PC-3 (cell line): Measurements from ENCODE around the gene FAM219B.

Source experiments
- EZH2 ChIP-seq: fragments of 300-600 bp; sonication (generic); IDR thresholded peaks from one replicate; pipeline ENCODE4 v1.6.1; 2017; ENCODE audit warnings: antibody characterized with exemption, mild to moderate bottlenecking, low read length; ENCODE audit not compliant: unreplicated experiment
- TF ChIP-seq, protein P1 (sequence below): fragments of 300-600 bp; sonication (generic); conservative IDR thresholded peaks from 2 replicates; pipeline ENCODE4 v1.5.1; 2017; ENCODE audit warnings: antibody characterized with exemption, low read depth, mild to moderate bottlenecking, low read length

DNA sequence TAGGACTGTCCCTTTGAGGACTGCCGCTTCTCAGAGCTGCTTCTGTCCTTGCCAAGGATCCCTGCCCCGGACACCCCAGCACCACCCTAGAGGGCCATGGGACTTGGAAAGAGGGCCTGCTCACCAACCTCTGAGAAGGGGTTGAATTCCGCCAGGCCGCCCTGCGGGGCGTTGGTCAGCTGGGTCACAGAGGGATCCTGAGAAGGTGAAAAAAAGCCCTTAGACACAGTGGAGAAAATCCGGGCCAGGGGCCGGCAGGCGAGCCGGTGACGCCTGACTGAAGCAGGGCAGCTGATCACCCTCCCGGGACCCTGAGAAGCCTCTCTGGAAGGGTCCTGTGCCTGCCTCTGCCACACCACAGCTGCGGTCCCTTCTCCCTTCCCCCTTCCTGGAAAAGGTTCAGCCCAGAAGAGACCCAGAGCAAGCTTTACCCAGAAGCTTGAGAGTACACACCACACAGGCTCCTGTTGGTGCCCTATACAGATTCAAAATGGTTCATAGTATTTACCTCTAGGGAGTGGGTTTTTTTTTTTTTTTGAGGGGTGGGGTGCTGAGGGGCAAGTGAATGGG is 52.1 kb downstream of the FAM219B start:
- TF ChIP-seq, protein P1, sequence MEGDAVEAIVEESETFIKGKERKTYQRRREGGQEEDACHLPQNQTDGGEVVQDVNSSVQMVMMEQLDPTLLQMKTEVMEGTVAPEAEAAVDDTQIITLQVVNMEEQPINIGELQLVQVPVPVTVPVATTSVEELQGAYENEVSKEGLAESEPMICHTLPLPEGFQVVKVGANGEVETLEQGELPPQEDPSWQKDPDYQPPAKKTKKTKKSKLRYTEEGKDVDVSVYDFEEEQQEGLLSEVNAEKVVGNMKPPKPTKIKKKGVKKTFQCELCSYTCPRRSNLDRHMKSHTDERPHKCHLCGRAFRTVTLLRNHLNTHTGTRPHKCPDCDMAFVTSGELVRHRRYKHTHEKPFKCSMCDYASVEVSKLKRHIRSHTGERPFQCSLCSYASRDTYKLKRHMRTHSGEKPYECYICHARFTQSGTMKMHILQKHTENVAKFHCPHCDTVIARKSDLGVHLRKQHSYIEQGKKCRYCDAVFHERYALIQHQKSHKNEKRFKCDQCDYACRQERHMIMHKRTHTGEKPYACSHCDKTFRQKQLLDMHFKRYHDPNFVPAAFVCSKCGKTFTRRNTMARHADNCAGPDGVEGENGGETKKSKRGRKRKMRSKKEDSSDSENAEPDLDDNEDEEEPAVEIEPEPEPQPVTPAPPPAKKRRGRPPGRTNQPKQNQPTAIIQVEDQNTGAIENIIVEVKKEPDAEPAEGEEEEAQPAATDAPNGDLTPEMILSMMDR = no peak
- TF ChIP-seq EZH2 = no peak
